H9 (cell line): ENCODE measurements around the gene SWI5. TPM values are rescaled to one million over a fixed set of nuclear protein-coding genes. Genes with fewer than 3 reads are reported as not detected.

Source experiments
- DNase-seq: peaks from one replicate; pipeline ENCODE4 v3.0.0-alpha.2; 2017
- H2AFZ ChIP-seq: one replicate; pipeline ENCODE4 v1.6.1; 2013; ENCODE audit warnings: mild to moderate bottlenecking, low read length, control low read depth, moderate library complexity
- H2AK5ac ChIP-seq: 2 replicates; pipeline ENCODE4 v1.6.1; 2013; ENCODE audit warnings: low read length, control low read depth, mixed read lengths; ENCODE audit not compliant: insufficient read length
- H2BK120ac ChIP-seq: one replicate; pipeline ENCODE4 v1.6.1; 2013; ENCODE audit warnings: low read depth, mild to moderate bottlenecking, low read length, control low read depth, inconsistent platforms; ENCODE audit not compliant: poor library complexity, severe bottlenecking
- H2BK12ac ChIP-seq: 2 replicates; pipeline ENCODE4 v1.6.1; 2013; ENCODE audit warnings: low read length, control low read depth, mixed read lengths, low read depth; ENCODE audit not compliant: insufficient read length
- H2BK15ac ChIP-seq: 2 replicates; pipeline ENCODE4 v1.6.1; 2013; ENCODE audit warnings: low read depth, low read length, control low read depth
- H2BK20ac ChIP-seq: one replicate; pipeline ENCODE4 v1.6.1; 2013; ENCODE audit warnings: low read depth, mild to moderate bottlenecking, low read length, control low read depth, inconsistent platforms; ENCODE audit not compliant: poor library complexity, severe bottlenecking
- H2BK5ac ChIP-seq: 2 replicates; pipeline ENCODE4 v1.6.1; 2013; ENCODE audit warnings: low read length, control low read depth, mixed read lengths; ENCODE audit not compliant: insufficient read length
- H3K14ac ChIP-seq: 2 replicates; pipeline ENCODE4 v1.6.1; 2013; ENCODE audit warnings: low read length, control low read depth; ENCODE audit not compliant: insufficient read depth
- H3K18ac ChIP-seq: 2 replicates; pipeline ENCODE4 v1.6.1; 2013; ENCODE audit warnings: low read depth, mild to moderate bottlenecking, mixed read lengths, low read length, control low read depth; ENCODE audit not compliant: insufficient read length
- H3K23ac ChIP-seq: 2 replicates; pipeline ENCODE4 v1.6.1; 2013; ENCODE audit warnings: low read length, control low read depth, mixed read lengths, low read depth; ENCODE audit not compliant: insufficient read length
- H3K23me2 ChIP-seq: 2 replicates; pipeline ENCODE4 v1.6.1; 2013; ENCODE audit warnings: low read depth, mild to moderate bottlenecking, mixed read lengths, low read length, control low read depth; ENCODE audit not compliant: insufficient read length, poor library complexity, severe bottlenecking
- H3K27ac ChIP-seq: 2 replicates; pipeline ENCODE4 v1.5.1; 2013; ENCODE audit warnings: low read length, control low read depth, mixed read lengths, low read depth; ENCODE audit not compliant: insufficient read length
- H3K27me3 ChIP-seq: 2 replicates; pipeline ENCODE4 v1.6.1; 2013; ENCODE audit warnings: low read length, control low read depth, inconsistent platforms; ENCODE audit not compliant: insufficient read depth
- H3K4ac ChIP-seq: 2 replicates; pipeline ENCODE4 v1.6.1; 2013; ENCODE audit warnings: low read depth, mild to moderate bottlenecking, control low read depth, inconsistent platforms, low read length, moderate library complexity
- H3K4me1 ChIP-seq: 2 replicates; pipeline ENCODE4 v1.6.1; 2013; ENCODE audit warnings: low read length, control low read depth, inconsistent platforms; ENCODE audit not compliant: insufficient read depth
- H3K4me2 ChIP-seq: 2 replicates; pipeline ENCODE4 v1.6.1; 2013; ENCODE audit warnings: low read length, control low read depth, mixed read lengths; ENCODE audit not compliant: insufficient read length, insufficient read depth
- H3K56ac ChIP-seq: 2 replicates; pipeline ENCODE4 v1.6.1; 2013; ENCODE audit warnings: low read depth, mild to moderate bottlenecking, mixed read lengths, low read length, control low read depth; ENCODE audit not compliant: insufficient read length
- H3K79me1 ChIP-seq: 2 replicates; pipeline ENCODE4 v1.6.1; 2013; ENCODE audit warnings: low read depth, mild to moderate bottlenecking, moderate library complexity, low read length, control low read depth, inconsistent platforms; ENCODE audit not compliant: insufficient read depth, poor library complexity, severe bottlenecking
- H3K79me2 ChIP-seq: 2 replicates; pipeline ENCODE4 v1.6.1; 2013; ENCODE audit warnings: low read length, control low read depth, inconsistent platforms; ENCODE audit not compliant: insufficient read depth
- H3K9ac ChIP-seq: 2 replicates; pipeline ENCODE4 v1.6.1; 2013; ENCODE audit warnings: low read length, control low read depth, mixed read lengths; ENCODE audit not compliant: insufficient read length; ENCODE audit errors: extremely low read depth
- H3K9me3 ChIP-seq: one replicate; pipeline ENCODE4 v1.6.1; 2013; ENCODE audit warnings: low read depth, low read length, inconsistent platforms; ENCODE audit not compliant: control insufficient read depth
- H3T11ph ChIP-seq: one replicate; pipeline ENCODE4 v1.6.1; 2013; ENCODE audit warnings: mild to moderate bottlenecking, low read length, control low read depth, inconsistent platforms
- H4K20me1 ChIP-seq: one replicate; pipeline ENCODE4 v1.6.1; 2013; ENCODE audit not compliant: control insufficient read depth, insufficient read length, insufficient read depth
- H4K5ac ChIP-seq: 2 replicates; pipeline ENCODE4 v1.6.1; 2013; ENCODE audit warnings: low read depth, mild to moderate bottlenecking, mixed read lengths, low read length, control low read depth; ENCODE audit not compliant: insufficient read length
- H4K8ac ChIP-seq: replicated peaks from 2 replicates; pipeline ENCODE4 v1.6.1; 2013; ENCODE audit warnings: low read length, control low read depth, mixed read lengths, low read depth; ENCODE audit not compliant: insufficient read length
- H4K91ac ChIP-seq: 2 replicates; pipeline ENCODE4 v1.6.1; 2013; ENCODE audit warnings: low read depth, mild to moderate bottlenecking, moderate library complexity, mixed read lengths, low read length, control low read depth; ENCODE audit not compliant: insufficient read length
- H3K27ac Mint-ChIP-seq, 3 experiments: 2 replicates in 2 of 3; 3 replicates in 1 of 3; pipeline ENCODE4 v1.8.0; 2020 to 2021; ENCODE audit warnings: mixed read lengths in 3 of 3, mild to moderate bottlenecking in 1 of 3, moderate library complexity in 1 of 3
- H3K27me3 Mint-ChIP-seq: 2 replicates; pipeline ENCODE4 v1.8.0; 2021; ENCODE audit warnings: low read depth, mild to moderate bottlenecking, moderate library complexity, mixed read lengths
- H3K36me3 Mint-ChIP-seq, 3 experiments: 2 replicates in 2 of 3; 3 replicates in 1 of 3; pipeline ENCODE4 v1.8.0; 2020 to 2021; ENCODE audit warnings: low read depth in 3 of 3, mixed read lengths in 3 of 3; ENCODE audit not compliant: insufficient read depth in 1 of 3
- H3K4me1 Mint-ChIP-seq, 2 experiments: 2 replicates each; pipeline ENCODE4 v1.8.0; 2020; ENCODE audit warnings: mixed read lengths in 2 of 2
- H3K4me3 Mint-ChIP-seq, 2 experiments: 2 replicates in 1 of 2; 3 replicates in 1 of 2; pipeline ENCODE4 v1.8.0; 2020 to 2021; ENCODE audit warnings: mild to moderate bottlenecking in 2 of 2, mixed read lengths in 2 of 2, moderate library complexity in 1 of 2
- H3K9me3 Mint-ChIP-seq, 2 experiments: 2 replicates in 1 of 2; 3 replicates in 1 of 2; pipeline ENCODE4 v1.8.0; 2020; ENCODE audit warnings: mild to moderate bottlenecking in 2 of 2, mixed read lengths in 2 of 2, moderate library complexity in 1 of 2
- CTCF ChIP-seq: fragments of 200-600 bp; sonication (generic); conservative IDR thresholded peaks from 3 replicates; pipeline ENCODE4 v1.8.0; 2021; ENCODE audit warnings: antibody characterized with exemption, mild to moderate bottlenecking
- WGBS: extraction: QIAGEN DNeasy Blood & Tissue Kit; methylation state at CpG from one replicate; pipeline ENCODE4 v1.1.7; 2013; ENCODE audit warnings: missing lambda C conversion rate, low lambda C conversion rate, mixed read lengths; ENCODE audit not compliant: insufficient read length; ENCODE audit errors: extremely low coverage; 5-methylcytosine and 5-hydroxymethylcytosine counted together
- total RNA-seq: library from RNA; stranded (reverse); gene quantifications from 2 replicates; pipeline ENCODE4 v1.2.1, GENCODE V29; 2021

SWI5 gene
- total RNA-seq, 1 experiment from 2014 or later, result 25.6 TPM

- no peak overlapping the region for H3K27ac Mint-ChIP-seq
Observed at GRCh38 chr9:128231638-128232527, 44.2 kb upstream of the SWI5 start.

More at GRCh38 chr9:128231638-128232527, 44.2 kb upstream of the SWI5 start:
- no peak overlapping the region for H3T11ph ChIP-seq
- no peaks in the 10 kb centered on the region for H4K20me1 ChIP-seq
- no peak overlapping the region for H4K91ac ChIP-seq
- H2BK15ac ChIP-seq, result no peak overlapping the region
- TF ChIP-seq CTCF, result no peak
- H2BK12ac ChIP-seq, result no peak overlapping the region
- no peak overlapping the region for H3K14ac ChIP-seq
- H3K79me1 ChIP-seq, result no peaks in the 10 kb centered on the region
- no peaks in the 10 kb centered on the region for H3K4me1 ChIP-seq
- no peak overlapping the region for H3K4me2 ChIP-seq
- no peak for DNase-seq
- no peak overlapping the region for H4K8ac ChIP-seq
- H2BK120ac ChIP-seq, result no peak overlapping the region
- Mint-ChIP-seq H3K27me3 (no peaks in the 10 kb centered on the region), H3K4me1 (no peaks in the 10 kb centered on the region), H3K9me3 (no peaks in the 10 kb centered on the region), H3K4me3 (no peak overlapping the region), H3K36me3 (peaks cover 3 to 19% (median 7%) of the 10 kb centered on the region in 3 experiments; a peak in 6 of 7 replicates)
- no peak overlapping the region for H3K4ac ChIP-seq
- no peak overlapping the region for H3K18ac ChIP-seq
- H3K79me2 ChIP-seq, result no peaks in the 10 kb centered on the region
- no peak overlapping the region for H2BK5ac ChIP-seq
- no peak overlapping the region for H2AK5ac ChIP-seq
- no peak overlapping the region for H3K9ac ChIP-seq
- no peak overlapping the region for H4K5ac ChIP-seq
- WGBS, result no CpG with 5 or more reads among the region's 16 CpGs
- no peaks in the 10 kb centered on the region for H3K23me2 ChIP-seq
- no peak overlapping the region for H3K27ac ChIP-seq
- H3K27me3 ChIP-seq, result no peaks in the 10 kb centered on the region
- no peak overlapping the region for H3K23ac ChIP-seq
- no peak overlapping the region for H2BK20ac ChIP-seq
- no peaks in the 10 kb centered on the region for H3K9me3 ChIP-seq
- no peak overlapping the region for H3K56ac ChIP-seq
- H2AFZ ChIP-seq, result no peak overlapping the region
